Stomach (tissue), 4 donors: Measurements from ENCODE around the gene UBE2R2.

Experiments used
- POLR2A ChIP-seq, 4 donors: fragments of 450-650 bp; IDR thresholded peaks; one replicate each; pipeline ENCODE4 v1.6.1; 2016; ENCODE audit warnings: antibody characterized with exemption in 4 of 4, control low read depth in 2 of 4, mild to moderate bottlenecking in 1 of 4, moderate library complexity in 1 of 4
- TF ChIP-seq, protein P1 (sequence below), 7 experiments: fragments of 450-650 bp in 4 of 7; fragments of 200-600 bp in 3 of 7; sonication (generic) in 3 of 7; IDR thresholded peaks; one replicate each; pipeline ENCODE4 v1.5.1; 2016 to 2019; ENCODE audit warnings: antibody characterized with exemption in 7 of 7, control low read depth in 2 of 7, mild to moderate bottlenecking in 1 of 7

GRCh38 chr9:33943389-33943788 is 126.4 kb downstream of the UBE2R2 start:
- TF ChIP-seq, protein P1, sequence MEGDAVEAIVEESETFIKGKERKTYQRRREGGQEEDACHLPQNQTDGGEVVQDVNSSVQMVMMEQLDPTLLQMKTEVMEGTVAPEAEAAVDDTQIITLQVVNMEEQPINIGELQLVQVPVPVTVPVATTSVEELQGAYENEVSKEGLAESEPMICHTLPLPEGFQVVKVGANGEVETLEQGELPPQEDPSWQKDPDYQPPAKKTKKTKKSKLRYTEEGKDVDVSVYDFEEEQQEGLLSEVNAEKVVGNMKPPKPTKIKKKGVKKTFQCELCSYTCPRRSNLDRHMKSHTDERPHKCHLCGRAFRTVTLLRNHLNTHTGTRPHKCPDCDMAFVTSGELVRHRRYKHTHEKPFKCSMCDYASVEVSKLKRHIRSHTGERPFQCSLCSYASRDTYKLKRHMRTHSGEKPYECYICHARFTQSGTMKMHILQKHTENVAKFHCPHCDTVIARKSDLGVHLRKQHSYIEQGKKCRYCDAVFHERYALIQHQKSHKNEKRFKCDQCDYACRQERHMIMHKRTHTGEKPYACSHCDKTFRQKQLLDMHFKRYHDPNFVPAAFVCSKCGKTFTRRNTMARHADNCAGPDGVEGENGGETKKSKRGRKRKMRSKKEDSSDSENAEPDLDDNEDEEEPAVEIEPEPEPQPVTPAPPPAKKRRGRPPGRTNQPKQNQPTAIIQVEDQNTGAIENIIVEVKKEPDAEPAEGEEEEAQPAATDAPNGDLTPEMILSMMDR (IDR thresholded peaks at IDR 0.05), result no peak
- TF ChIP-seq POLR2A (IDR thresholded peaks at IDR 0.05), result no peak
